NCI-H1092 (cell line): Measurements from ENCODE around the gene NT5C2.
"Not testable (repeated sequence)": the region's sequence is repeated elsewhere in the genome, so short reads cannot be mapped to it uniquely, and the experiment has no call there.

Experiments
- DNase-seq: peaks from one replicate; lab custom pipeline; 2025; lab: John Stamatoyannopoulos, UW

The NT5C2 gene

GRCh38 chr10:103086261-103086660 lies 106.8 kb downstream of the NT5C2 start:
- DNase-seq: no peak

- no peak for DNase-seq
These were observed 109.1 kb downstream of the NT5C2 start for GRCh38 chr10:103083977-103084320.

- DNase-seq: no peak
These were observed 109.7 kb downstream of the NT5C2 start for GRCh38 chr10:103083266-103083976.

- no peak for DNase-seq
These were observed 110.4 kb downstream of the NT5C2 start for GRCh38 chr10:103082683-103083082.

GRCh38 chr10:103080891-103081581 lies 112.0 kb downstream of the NT5C2 start:
- DNase-seq: no peak

DNA sequence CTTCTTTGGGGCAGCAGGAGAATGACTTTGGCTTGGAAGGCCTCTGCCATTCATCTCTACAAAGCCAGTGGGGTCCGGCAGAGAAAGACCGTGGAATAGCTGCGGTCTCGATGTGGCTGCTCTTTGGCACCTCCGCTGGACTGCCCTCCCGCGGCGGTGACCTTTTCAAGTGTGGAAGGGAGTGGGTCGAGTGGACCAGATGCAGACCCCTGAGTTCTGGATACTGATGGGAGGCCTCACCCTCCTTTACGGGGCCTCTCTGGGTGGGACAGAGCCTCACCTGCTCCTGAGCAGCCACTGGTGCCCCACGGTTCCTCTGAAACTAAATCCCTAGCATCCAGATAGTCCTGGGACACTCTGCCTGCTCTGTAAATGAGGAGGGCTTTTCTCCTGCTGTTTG lies 113.1 kb downstream of the NT5C2 start:
- DNase-seq: no peak

DNA sequence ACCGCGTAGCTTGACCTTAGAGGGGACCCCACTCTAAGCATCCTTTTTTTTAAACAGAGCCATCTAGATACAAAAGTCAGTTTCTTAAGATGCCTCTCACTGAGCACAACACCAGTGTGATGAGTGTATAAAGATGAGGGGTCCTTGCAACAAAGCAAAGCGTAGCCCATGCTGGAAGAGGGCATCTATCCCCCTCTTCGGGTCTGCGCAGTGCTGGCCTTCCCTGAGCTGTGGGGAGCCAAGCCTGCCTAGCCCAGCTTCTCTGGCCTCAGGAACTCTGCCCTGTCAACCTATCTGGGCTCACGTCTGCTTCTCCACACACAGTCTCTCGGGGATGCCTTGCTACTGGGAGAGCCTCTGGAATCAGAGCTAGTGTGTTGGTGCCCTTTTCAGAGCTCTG lies 114.0 kb downstream of the NT5C2 start:
- DNase-seq: no peak

DNA sequence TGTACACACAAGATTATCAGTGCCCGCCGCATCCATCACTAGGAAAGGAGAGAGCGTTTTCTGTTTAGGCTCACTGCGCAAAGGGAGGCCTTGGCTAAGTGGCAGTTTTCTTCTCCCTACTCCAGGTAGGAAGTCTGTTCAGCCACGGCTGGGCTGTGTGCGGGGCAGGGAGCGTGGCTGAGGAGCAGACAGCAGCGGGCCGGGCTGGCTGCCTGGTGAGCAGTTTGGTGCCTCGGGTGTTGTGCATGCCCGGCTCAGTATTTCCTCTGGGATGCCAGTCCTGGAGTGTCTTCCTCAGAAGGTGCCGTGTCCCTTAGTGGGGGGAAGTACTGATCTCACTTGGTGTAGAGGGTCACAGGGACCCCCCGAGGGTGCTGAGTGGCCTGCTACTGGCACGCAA lies 114.4 kb downstream of the NT5C2 start:
- DNase-seq: no peak

- DNase-seq: no peak
These were observed 114.8 kb downstream of the NT5C2 start for GRCh38 chr10:103078309-103078615.

DNA sequence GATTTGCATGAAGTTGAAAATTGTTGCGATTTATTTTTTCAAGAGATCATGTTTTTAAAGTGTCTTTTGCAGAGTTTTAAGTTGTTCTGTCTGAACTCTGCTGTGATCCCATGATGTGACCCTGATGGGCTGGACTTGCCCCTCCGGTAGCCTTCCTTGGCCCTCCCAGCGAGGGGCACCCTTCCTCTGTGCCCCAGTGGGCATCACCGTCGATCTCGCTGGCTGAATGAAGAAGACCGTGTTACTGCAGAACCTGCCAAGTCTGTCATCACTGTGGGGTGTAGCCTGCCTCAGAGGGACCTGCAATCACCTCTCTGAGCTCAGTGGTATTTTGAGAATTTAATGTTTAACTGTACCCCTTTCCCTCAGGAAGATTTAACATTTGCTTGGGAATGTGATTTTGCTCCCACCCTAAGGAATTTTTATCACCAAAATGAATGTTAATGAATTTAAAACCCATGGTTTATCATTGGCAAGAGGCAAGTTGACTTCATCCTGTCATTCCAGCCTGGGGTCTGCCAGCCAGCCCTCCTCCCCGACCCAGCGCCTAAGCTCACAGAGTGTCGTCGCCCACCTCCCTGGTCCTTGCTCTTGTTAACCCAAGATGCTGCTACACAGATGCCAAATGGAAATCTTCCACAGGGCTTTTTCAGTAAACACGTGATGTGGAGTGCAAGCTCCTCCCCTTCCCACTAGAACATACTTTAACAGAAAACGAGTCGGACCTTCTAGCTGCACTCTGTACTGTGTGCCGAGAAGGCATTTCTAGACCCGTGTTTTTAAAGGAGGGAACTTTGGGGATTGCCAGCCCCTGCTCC lies 115.4 kb downstream of the NT5C2 start:
- DNase-seq: no peak

- no peak for DNase-seq
These were observed 116.1 kb downstream of the NT5C2 start for GRCh38 chr10:103077020-103077419.

DNA sequence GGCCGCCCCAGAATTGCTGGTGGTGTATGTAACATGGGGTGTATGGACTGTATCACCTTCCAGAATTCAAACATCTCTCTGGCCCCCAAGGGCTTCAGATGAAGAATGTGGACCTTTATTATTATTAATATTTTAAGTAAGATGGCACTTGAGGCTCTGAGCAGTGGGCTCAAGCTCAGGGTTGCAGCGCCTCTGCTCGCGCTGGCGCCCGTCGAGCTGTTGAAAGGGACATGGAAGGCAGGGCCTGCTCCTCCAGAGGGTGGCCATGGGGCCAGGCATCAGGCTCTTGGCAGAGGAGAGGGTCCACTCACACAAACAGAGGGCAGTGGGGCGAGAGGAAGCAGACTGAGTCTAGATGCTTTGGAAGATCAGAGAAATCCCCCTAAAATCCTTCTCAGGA lies 120.2 kb downstream of the NT5C2 start:
- no peak for DNase-seq

- DNase-seq: no peak
These were observed 120.8 kb downstream of the NT5C2 start for GRCh38 chr10:103072276-103072675.

DNA sequence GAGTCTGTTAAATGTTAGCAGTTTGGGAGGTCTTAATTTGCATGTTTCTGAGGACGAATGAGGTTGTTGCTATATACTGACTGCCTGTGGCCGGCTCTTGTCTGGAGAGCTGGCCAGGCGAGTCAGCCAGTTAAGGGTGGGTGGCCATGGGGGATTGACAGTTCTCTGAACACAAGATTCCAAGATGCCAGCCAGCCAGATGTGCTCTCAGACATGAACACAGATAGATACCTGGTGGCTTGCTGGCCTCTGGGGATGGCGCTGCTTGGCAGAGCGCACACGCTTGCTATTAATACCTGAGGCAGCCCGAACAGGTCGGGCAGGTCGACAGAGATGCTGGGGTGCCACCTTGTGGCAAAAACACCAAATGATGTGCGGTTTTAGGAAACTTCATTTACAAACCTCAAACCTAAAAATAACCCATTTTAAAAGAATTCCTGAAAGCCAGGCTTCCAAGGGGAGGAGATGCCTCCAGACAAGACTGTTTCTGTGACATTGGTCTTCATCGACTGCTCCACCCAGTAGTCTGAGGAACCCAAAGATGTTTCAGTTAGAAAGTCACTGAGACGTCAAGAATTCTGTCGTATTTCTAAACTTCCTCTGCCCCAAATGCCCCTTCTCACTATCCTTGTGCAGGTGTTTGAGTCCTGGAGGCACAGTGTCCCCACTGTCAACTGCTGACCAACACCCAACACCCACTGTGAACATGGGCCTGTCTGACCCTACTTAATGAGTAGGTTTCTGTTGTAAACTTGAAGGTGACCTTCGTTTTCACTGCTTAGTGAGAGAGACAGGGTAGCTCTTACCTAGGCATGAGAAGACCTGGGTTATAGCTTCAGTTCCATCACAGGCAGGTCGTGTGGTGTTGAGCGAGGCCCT lies 123.4 kb downstream of the NT5C2 start:
- DNase-seq: peak; percentile 6

DNA sequence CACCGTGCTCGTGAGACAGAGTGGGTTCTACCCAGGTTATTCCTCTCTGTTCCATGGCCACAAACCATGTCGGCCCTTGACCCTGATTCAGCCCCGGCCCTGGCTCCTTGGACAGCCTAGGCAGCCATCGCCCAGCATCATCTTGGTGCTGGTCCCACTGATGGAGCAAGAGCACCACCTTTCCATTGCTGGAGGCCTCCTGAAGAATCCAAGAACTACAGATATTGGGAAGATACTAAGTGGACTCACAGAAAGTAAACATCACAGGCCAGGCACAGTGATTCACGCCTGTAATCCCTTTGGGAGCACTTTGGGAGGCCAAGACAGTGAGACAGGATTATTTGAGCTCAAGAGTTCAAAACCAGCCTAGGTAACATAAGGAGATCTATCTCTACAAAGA lies 125.1 kb downstream of the NT5C2 start:
- no peak for DNase-seq

- no peak for DNase-seq
These were observed 125.6 kb downstream of the NT5C2 start for GRCh38 chr10:103067484-103067883.

DNA sequence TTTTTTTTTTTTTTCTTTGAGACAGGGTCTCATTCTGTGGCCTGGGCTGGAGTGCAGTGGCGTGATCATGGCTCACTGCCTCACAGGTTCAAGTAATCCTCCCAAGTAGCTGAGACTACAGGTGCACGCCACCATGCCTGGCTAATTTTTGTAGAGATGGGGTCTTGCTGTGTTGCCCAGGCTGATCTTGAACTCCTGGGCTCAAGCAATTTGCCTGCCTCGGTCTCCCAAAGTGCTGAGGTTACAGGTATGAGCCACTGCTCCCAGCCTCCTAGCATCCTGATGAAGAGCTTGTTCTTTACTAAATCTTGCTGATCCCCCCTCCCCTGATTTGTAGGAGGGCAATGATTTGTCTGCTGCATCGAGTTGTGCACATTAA lies 126.0 kb downstream of the NT5C2 start:
- not testable (repeated sequence) for DNase-seq

DNA sequence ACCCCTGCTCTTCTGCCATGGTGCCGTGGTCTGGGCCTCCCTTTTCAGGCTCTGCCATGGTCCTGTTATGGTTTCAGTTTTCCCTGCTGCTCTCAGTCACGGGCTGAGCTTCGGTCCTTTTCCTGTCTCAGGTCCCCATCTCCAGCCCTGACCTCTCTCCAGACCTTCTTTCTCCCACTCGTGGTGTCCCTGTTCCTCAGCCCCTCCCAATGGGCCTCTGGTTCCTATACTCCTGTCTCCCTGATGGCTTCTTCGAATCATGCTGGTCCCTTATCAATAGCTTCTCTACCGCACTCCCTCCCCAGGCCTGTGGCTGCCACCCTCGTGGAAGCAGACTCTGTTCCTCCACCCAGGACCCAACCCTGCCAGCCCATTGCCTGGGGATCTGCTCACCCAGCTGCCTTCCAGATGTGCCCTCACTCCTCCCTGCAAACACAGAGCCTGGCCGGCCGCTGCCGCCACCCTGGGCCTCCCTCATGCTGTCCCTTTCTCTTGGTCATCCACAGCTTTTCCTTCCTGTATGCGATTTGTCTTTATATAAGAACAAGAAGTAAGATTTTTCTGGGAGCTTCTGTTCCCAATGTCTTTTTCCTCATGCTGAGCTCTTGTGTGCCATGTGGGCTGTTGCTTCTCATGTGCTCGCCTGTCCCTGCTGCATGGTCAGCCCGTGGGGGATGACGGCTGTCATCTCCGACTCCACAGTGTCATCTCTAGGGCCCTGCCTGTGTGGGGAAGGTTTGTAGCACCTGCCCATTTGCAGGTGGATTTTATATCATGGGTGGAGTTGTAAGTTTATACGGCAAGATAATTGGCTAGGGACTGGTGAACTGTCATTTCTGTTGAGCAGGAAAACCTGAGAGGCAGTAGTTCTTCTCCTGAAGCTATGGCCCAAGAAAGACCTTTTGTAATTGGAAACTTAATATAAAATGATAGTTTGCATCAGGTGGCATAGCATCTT lies 126.7 kb downstream of the NT5C2 start:
- no peak for DNase-seq

- DNase-seq: no peak
These were observed 128.1 kb downstream of the NT5C2 start for GRCh38 chr10:103064956-103065355.

DNA sequence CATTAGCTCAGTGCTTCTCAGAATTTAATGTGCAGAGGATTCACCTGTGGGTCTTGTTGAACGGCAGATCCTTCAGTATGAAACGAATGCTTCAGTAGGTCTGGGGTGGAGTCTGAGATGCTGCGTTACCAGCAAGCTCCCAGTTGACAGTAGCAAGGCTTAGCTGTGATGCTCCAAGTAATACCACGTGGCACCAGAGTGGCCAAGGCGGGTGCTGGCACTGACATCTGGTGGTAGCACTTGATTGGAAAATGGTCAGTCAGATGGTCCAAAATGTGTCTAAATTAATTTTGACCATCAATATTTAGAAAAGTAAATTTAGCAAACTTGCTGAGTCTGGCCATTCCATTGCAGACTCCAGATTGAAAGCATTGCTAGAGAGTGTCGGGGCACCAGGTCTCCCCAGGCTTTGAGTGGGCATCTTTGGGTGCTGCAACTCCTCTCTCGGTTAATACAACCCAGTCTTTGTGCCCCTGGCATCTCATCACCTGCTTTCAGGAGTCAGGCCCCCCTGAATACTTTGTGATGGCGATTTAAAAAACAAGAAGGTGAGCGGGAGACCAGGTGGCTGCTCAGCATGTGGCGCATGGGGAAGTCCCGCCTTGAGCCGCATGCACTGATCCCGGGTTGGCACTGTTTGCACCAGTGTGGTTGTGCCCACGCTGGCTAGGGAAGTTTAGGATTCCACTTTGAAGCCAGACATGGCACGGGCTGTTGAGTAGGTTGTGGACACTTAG lies 130.1 kb downstream of the NT5C2 start:
- no peak for DNase-seq
